HEK293 (cell line): ENCODE measurements around the gene FAM149B1.

Experiments used
- CTCF ChIP-seq: fragments of 450-650 bp; formaldehyde crosslinking; IDR thresholded peaks from 2 replicates; pipeline ENCODE4 v1.5.1; 2016; ENCODE audit warnings: missing biosample characterization, missing genetic modification characterization
- GLIS2 ChIP-seq: fragments of 450-650 bp; formaldehyde crosslinking; IDR thresholded peaks from 2 replicates; pipeline ENCODE4 v1.5.1; 2016; ENCODE audit warnings: missing biosample characterization, missing genetic modification characterization
- KLF8 ChIP-seq: fragments of 450-650 bp; formaldehyde crosslinking; IDR thresholded peaks from 2 replicates; pipeline ENCODE4 v1.5.1; 2016; ENCODE audit warnings: missing biosample characterization, missing genetic modification characterization
- RBAK ChIP-seq: fragments of 450-650 bp; formaldehyde crosslinking; IDR thresholded peaks from 2 replicates; pipeline ENCODE4 v1.5.1; 2016; ENCODE audit warnings: missing biosample characterization, missing genetic modification characterization
- SP2 ChIP-seq: fragments of 450-650 bp; formaldehyde crosslinking; IDR thresholded peaks from 2 replicates; pipeline ENCODE4 v1.5.1; 2016; ENCODE audit warnings: missing biosample characterization, missing genetic modification characterization
- ZBTB11 ChIP-seq: fragments of 450-650 bp; formaldehyde crosslinking; conservative IDR thresholded peaks from 2 replicates; pipeline ENCODE4 v1.5.1; 2016; ENCODE audit warnings: low read depth, missing biosample characterization, missing genetic modification characterization
- ZNF121 ChIP-seq: fragments of 450-650 bp; formaldehyde crosslinking; IDR thresholded peaks from 2 replicates; pipeline ENCODE4 v1.5.1; 2016; ENCODE audit warnings: missing biosample characterization, missing genetic modification characterization
- ZNF311 ChIP-seq: fragments of 450-650 bp; formaldehyde crosslinking; IDR thresholded peaks from 2 replicates; pipeline ENCODE4 v1.5.1; 2017; ENCODE audit warnings: missing biosample characterization, missing genetic modification characterization, borderline replicate concordance
- ZNF580 ChIP-seq: fragments of 450-650 bp; formaldehyde crosslinking; IDR thresholded peaks from 2 replicates; pipeline ENCODE4 v1.5.1; 2016; ENCODE audit warnings: missing biosample characterization, missing genetic modification characterization
- ZNF639 ChIP-seq: fragments of 450-650 bp; formaldehyde crosslinking; IDR thresholded peaks from 2 replicates; pipeline ENCODE4 v1.5.1; 2016; ENCODE audit warnings: missing biosample characterization, missing genetic modification characterization
- ZNF701 ChIP-seq: fragments of 450-650 bp; formaldehyde crosslinking; IDR thresholded peaks from 2 replicates; pipeline ENCODE4 v1.5.1; 2016; ENCODE audit warnings: missing biosample characterization, missing genetic modification characterization
- ZNF76 ChIP-seq: fragments of 450-650 bp; formaldehyde crosslinking; IDR thresholded peaks from 2 replicates; pipeline ENCODE4; 2016; ENCODE audit warnings: low read depth, missing biosample characterization, missing genetic modification characterization, borderline replicate concordance

GRCh38 chr10:73205081-73205480, 37.2 kb downstream of the FAM149B1 start:
- TF ChIP-seq CTCF (tag by site-specific recombination) (no peak), ZNF76 (tag by site-specific recombination) (no peak), RBAK (tag by site-specific recombination) (no peak), ZNF701 (no peak), ZNF580 (tag by site-specific recombination) (no peak), ZBTB11 (tag by site-specific recombination) (no peak), GLIS2 (no peak), ZNF311 (tag by site-specific recombination) (no peak), ZNF639 (no peak), KLF8 (tag by site-specific recombination) (no peak), SP2 (tag by site-specific recombination) (no peak), ZNF121 (tag by site-specific recombination) (no peak)
